HG02840 (cell line): ENCODE data around the gene NUFIP2.
"Not testable (repeated sequence)": the region's sequence is repeated elsewhere in the genome, so short reads cannot be mapped to it uniquely, and the experiment has no call there.

ENCODE experiments used
- ATAC-seq: cut with Tn5 transposase; IDR thresholded peaks from one replicate; pipeline ENCODE4 v1.9.1; 2021; ENCODE audit warnings: mild to moderate bottlenecking, moderate library complexity, moderate number of reproducible peaks; ENCODE audit not compliant: unreplicated experiment, low FRiP score

The NUFIP2 gene, protein sequence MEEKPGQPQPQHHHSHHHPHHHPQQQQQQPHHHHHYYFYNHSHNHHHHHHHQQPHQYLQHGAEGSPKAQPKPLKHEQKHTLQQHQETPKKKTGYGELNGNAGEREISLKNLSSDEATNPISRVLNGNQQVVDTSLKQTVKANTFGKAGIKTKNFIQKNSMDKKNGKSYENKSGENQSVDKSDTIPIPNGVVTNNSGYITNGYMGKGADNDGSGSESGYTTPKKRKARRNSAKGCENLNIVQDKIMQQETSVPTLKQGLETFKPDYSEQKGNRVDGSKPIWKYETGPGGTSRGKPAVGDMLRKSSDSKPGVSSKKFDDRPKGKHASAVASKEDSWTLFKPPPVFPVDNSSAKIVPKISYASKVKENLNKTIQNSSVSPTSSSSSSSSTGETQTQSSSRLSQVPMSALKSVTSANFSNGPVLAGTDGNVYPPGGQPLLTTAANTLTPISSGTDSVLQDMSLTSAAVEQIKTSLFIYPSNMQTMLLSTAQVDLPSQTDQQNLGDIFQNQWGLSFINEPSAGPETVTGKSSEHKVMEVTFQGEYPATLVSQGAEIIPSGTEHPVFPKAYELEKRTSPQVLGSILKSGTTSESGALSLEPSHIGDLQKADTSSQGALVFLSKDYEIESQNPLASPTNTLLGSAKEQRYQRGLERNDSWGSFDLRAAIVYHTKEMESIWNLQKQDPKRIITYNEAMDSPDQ

GRCh38 chr17:29293890-29294579, at the start of gene NUFIP2:
Gene NUFIP2, minus strand, starts transcription at chr17:29294148. Its CDS starts 89 bp downstream, at chr17:29294059.
- peak; percentile 91 for ATAC-seq

- ATAC-seq: no peak
Observed at GRCh38 chr17:29342158-29342765, 48.3 kb upstream of the NUFIP2 start.

DNA sequence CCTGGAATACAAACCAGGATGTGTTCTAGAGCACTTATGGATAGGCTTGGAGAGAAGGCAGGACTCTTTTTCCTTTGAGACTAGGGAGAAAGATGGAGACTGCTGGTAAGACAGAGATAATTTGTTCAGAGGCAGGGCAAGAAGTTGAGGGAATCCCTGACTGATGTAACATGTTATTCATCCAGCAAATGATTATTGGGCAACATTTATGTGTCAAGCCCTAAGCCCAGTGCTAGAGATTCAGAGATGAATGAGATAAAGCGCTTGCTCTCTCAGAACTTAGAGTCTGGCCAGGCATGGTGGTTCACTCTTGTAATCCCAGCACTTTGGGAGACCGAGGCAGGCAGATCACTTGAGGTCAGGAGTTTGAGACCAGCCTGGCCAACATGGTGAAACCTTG, 47.8 kb upstream of the NUFIP2 start:
- ATAC-seq: no peak

GRCh38 chr17:29339016-29339415, 45.1 kb upstream of the NUFIP2 start:
- ATAC-seq: not testable (repeated sequence)

DNA sequence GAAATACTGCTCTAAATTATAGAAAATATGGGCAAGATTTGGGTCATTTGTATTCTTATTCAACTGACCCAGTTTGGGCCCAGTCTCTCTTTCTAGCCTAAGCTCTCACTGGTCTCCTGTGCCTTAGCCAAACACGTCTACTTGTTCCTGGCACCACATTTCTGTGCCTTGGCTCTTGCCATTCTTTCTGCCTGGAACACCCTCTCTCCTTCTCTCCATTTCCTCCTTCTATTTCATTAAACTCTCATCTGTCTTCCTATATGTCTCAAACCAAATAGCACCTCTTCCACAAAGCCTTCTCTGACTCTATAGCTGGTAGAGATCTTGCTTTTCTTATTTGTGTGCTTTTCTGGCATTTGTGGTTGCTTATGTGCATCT, 37.7 kb upstream of the NUFIP2 start:
- no peak for ATAC-seq

GRCh38 chr17:29331075-29331707, 37.2 kb upstream of the NUFIP2 start:
- ATAC-seq: no peak

- no peak for ATAC-seq
Observed at GRCh38 chr17:29327412-29327811, 33.5 kb upstream of the NUFIP2 start.

DNA sequence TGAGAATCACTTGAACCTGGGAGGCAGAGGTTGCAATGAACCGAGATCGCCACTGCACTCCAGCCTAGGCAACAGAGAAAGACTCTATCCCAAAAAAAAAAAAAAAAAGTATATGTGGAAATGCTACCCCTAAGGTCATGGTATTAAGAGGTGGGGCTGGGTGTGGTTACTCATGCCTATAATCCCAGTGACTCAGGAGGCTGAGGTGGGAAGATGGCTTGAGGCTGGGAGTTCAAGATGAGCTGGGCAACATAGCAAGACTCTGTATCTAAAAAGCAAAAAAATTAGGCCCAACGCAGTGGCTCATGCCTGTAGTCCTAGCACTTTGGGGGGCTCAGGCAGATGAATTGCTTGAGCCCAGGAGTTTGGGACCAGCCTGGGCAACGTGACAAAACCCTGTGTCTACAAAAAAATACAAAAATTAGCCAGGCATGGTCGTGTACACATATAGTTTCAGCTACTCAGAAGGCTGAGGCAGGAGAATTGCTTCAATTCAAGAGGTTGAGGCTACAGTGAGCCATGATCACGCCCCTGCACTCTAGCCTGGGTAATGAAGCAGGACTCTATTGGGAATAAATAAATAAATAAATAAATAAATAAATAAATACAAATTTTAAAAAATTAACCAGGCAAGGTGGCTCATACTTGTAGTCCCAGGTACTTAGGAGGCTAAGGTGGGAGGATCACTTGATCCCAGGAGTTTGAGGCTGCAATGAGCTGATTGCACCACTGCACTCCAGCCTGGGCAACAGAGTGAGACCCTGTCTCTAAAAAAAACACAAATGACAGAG, 32.3 kb upstream of the NUFIP2 start:
- ATAC-seq: no peak

- ATAC-seq: no peak
Observed at GRCh38 chr17:29322363-29322762, 28.4 kb upstream of the NUFIP2 start.

- no peak for ATAC-seq
Observed at GRCh38 chr17:29303386-29303785, 9.4 kb upstream of the NUFIP2 start.

- no peak for ATAC-seq
Observed at GRCh38 chr17:29299031-29299430, 5.1 kb upstream of the NUFIP2 start.

- ATAC-seq: no peak
Observed at GRCh38 chr17:29295420-29295819, 1.5 kb upstream of the NUFIP2 start.

DNA sequence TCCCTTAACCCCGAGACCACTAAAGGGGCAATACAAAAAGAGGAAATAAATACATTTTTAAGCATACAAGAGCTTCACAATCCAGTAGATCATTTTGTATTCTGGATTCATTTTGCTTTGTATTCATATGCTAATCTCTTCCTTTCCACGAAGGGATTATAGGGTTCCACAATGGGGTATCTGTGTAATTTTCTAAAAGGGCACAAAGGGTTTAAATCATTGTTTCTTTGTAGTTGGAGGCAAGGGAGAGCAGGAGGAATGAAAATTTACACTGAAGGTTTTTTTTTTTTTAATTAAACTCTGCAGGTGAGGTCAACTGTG, 592 bp upstream of the NUFIP2 start:
- no peak for ATAC-seq

DNA sequence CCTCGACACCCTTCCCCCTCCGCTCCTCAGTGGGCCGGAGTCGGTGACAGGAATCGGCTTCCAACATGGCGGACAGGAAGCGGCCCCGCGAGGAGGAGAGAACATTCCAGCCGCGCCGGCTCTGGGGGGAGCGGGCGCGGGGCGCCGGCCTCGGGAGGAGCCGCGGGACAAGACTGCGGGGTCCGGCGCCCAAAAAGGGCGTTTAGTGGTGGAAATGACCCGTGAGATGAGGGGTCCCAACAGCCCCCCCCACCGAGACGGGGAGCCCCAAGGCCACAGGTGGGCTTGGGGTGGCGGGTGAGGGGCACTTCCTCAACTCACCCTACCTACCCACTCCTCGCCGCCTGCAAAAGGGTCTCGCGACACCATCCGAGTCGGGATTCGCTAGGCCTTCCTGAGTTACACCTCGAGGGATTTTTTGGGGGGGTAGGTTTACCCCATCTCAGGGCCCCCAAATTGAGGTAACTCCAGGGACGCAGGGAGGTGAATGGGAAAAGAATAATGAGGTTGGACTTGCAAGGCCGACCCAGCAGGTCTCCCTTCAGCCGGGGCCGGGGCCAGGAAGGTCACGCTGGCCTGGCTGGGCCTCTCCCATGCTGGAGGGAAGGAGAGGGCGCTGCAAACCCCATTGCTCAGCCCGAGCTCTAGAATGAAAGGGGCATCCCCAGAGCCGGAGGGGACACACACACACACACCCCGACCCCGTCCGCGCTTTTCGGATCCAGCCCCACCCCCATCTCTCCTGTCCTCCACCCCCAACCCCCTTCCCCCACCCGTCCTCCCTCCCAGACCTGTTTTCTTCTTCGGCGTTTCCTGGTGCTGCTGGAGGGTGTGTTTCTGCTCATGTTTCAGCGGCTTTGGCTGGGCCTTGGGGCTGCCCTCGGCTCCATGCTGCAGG, 707 bp downstream of the NUFIP2 start:
- no peak for ATAC-seq

- ATAC-seq: no peak
Observed at GRCh38 chr17:29292071-29292991, 1.6 kb downstream of the NUFIP2 start.

GRCh38 chr17:29291163-29291752, 2.7 kb downstream of the NUFIP2 start:
- ATAC-seq: no peak

DNA sequence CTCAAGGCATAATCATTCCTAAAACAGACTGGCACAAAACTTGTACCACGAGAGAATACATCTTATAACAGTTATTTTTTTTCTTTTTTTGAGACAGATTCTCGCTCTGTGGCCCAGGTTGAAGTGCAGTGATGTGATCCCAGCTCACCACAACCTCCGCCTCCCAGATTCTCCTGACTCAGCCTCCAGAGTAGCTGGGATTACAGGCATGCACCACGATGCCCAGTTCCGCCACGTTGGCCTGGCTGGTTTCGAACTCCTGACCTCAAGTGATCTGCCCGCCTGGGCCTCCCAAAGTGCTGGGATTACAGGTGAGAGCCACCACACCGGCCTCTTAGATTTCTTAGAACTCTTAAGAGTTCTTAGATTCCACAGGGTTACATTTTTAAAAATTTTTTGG, 4.1 kb downstream of the NUFIP2 start:
- no peak for ATAC-seq
